GM19025 (cell line): ENCODE results near the gene MED23.

ENCODE experiments used
- ATAC-seq: cut with Tn5 transposase; IDR thresholded peaks from one replicate; pipeline ENCODE4 v1.9.1; 2021; ENCODE audit warnings: mild to moderate bottlenecking, low read depth, moderate library complexity; ENCODE audit not compliant: unreplicated experiment

Gene MED23

GRCh38 chr6:131642987-131643611, 15.1 kb upstream of the MED23 start:
- ATAC-seq = no peak

- ATAC-seq = no peak
Measured at GRCh38 chr6:131642565-131642964, 14.5 kb upstream of the MED23 start.

DNA sequence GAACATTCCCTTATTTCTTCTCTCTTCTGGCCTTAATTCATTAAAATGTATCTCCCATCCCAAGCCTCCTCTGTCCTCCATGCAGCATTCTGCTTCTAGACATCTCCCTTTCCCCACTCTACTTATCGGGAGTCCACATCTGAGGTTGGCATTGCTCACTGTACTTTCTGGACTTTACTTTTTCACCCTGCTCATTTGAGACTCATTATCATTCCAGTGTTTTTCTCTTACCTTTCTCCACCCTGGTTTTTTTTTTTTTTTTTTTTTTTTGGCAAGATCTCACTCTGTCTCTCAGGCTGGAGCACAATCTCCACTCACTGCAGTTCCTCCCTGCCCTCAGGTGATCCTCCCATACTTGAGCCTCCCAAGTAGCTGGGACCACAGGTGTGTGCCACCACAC, 13.5 kb upstream of the MED23 start:
- no peak for ATAC-seq

GRCh38 chr6:131640576-131640975, 12.5 kb upstream of the MED23 start:
- ATAC-seq = no peak

GRCh38 chr6:131640100-131640499, 12.1 kb upstream of the MED23 start:
- peak; percentile 64 for ATAC-seq

DNA sequence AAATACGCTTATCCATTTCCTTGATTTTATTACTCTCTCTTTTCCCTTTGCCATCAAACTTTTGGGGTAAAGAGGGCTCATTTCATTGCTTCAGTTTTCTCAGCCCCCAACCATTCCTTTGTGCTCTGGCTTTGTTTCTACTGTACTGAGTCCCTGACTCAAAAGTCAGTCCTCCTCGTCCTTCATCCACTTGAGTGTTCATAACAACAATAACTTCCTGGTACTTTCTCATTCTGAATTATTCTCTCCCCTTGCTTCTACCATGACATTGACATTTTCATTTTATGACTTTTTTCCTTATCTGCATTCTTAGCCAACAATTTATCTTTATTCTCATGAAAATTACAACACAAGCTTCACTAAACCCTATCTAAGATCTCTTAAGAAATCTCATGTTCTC, 10.0 kb upstream of the MED23 start:
- no peak for ATAC-seq

DNA sequence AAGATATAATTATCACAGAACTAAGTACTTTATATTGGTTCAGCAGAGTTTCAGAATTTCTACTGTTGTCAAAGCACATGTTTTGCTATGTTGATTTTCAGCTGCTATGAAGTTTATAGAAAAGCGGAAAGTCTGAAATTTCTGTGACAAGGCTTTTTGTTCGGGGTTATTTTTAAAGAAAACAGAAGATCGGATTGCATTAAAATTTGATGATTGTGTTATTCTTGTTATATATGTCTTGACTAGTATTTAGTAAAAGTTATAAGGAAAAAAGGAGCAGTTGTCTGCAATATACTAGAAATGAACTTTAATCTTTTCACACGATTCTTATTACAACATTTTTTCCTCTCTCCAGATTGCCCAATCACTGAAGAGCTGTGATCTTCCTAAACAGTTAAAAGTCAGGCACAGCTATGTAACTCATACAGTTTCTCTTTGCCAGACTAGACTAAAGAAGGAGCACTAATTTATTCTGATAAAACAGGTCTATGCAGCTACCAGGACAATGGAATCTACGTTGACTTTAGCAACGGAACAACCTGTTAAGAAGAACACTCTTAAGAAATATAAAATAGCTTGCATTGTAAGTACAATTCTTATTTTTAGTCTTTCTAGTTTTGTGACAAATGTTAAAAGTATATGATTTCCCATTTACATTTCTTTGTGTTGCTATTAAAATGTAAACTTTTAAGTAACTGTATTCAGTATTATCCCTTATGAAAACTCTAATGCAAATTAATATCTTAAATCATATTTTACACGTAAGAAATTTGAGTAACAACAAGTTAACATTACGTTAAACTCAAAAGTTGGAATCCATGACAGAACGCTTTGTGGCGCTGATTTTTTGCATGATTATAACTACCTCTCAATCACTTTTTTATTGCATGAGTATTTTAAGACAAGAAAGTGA, 9.1 kb upstream of the MED23 start, which contains the start of gene ENPP3:
Gene ENPP3 (plus strand): TSS at position 423 of the 913 bp plus-strand sequence. CDS start 83 bp downstream, at position 506.
- no peak for ATAC-seq

DNA sequence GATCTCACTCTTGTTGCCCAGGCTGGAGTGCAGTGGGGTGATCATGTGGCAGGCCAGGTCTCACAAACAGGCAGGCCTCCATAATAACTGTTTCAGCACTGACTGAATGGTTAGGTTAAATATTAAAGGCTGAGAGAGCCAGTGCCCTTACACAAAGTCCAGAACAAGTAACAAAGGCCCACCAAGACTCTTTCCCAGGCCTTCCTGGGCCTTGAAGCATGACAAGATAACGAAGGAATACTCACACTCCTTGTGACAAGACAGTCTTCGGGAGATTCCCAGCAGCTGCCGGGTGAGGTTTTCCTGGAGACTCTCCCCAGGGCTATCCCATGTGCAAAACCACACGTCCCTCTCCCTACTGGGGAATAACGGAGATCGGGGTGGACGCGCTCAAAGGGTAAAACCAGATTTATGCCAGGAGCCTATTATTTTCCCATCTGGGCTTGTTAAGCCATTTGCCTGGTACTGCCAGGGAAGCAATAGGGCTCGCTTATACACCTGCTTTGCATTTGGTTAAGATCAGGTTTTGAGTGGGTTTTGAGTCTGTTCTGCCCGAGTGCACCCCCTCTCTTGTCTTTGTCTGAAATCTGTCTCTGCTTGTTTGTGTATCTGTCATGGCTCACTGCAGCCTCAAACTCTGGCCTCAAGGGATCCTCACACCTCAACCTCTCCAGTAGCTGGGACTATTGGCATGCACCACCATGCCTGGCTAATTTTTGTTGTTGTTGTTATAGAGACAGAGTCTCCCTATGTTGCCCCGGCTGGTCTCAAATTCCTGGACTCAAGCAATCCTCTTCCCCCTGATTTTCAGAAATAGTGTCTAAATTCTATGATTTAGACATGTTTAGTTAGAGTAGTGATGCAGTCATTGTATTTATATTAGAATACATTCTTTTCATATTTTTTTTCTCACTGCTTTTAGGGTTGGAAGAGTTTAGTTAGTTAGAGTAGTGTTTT, 7.6 kb upstream of the MED23 start:
- peak; percentile 67 for ATAC-seq

DNA sequence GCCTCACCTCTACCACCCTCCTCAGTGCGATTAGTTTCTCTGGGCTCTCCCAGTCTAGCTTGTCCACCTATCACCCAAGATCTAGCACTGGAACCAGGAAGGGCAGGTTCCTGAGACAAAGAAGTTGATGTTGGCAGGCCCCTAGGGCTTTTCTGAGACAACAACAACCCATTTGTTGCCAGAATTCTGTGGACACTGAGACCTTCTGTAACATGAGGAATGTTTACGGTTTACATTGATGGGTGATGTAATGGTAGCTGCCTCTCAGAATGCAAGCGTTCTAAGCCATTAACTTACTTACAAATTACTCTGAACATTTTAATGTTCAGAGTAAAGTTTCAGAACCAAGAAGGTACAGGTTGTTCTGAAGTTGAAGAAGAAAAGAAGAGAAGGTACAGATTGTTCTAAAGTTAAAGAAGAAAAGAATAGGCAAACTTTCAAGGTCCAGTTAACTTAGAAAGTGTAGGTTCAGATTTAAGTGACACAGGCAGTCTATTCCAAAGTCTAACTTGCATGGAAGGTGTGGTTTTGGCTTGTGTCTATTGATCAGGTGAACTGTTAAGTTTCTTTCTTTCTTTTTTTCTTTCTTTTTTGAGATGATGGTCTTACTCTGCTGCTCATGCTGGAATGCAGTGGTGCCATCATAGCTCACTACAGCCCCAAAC, 3.7 kb upstream of the MED23 start:
- no peak for ATAC-seq

DNA sequence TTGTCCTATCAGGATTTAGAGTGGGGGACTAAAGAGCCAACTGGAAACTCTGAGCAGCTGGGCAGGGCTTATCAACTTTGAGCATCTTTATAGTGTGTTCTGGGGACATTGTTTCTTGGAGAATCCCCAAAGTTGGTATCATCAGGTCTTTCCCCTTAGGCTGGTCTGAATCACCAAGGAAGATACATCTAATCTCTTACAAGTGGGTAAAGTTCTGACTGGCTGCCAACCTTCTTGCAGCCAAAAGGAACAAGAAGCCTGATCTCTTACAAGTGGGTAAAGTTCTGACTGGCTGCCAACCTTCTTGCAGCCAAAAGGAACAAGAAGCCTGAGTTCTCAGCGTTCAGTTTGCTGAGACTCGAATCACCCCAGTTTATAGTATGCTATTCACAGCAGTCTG, 1.6 kb upstream of the MED23 start:
- no peak for ATAC-seq

DNA sequence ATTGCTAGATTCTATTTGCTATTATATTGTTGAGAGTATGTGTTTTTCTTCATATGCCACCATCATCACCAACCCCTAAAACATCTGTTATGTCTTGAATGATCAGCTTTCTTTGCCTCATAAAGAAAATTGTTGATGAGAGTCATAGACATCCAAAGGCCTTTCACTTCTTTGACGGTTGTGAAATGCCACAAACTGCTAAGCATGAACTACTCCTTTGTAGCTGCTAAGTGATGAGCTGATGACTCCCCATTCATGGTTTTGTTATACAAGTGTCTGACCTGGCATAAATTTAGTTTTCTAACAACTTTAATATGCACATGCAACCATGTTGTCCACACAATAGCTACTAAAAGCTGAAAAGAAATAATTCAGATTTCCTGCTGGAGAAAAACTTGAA, 684 bp upstream of the MED23 start:
- no peak for ATAC-seq

DNA sequence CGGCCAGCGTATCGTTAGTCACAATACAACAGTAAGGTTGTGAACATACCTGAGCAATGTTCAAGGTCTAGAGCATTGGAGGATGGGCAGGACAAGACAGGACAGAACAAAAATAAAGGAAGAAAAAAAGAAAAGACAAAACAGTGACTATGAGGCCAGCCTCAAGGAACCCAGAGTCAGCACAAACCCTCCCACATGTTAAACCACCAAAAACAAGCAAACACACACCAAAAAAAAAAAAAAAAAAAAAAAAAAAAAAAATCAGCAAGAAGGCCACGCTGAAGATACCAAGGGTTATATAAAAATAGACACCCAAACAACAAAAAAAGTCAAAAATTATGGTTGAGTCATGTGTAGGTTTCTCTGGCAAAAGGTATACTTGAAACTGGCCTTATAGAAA, 12.8 kb downstream of the MED23 start:
- no peak for ATAC-seq

DNA sequence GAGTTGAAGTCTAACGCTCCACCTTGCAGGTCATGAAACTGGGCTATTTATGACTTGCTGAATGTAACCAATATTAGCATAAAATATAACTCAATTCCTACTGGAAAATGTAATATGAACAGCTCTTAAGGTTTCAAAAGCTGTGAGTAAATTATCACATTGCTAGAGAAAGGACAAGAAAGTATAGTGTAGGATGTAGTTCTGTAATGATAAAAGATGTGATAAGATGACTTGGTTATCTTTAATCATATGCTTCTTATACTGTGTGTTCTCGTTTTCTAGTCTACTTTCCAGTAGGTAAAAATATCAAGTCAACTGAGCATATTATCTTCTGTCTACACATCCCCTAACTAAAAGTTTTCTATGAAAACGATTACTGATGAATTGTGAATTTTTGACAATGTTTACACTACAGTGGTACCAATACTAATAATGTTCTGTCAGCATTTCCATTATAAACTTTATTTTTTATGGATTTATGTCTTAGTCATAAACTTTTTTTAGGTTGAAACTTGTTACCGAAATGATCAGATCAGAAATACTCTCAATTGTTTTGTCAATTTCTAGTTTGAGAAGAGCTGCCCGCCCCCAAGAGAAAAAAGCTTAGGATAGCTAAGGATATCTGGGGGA, 14.6 kb downstream of the MED23 start:
- ATAC-seq = no peak

- no peak for ATAC-seq
Measured at GRCh38 chr6:131602781-131603312, 25.2 kb downstream of the MED23 start.

GRCh38 chr6:131600716-131601115, 27.3 kb downstream of the MED23 start:
- ATAC-seq = no peak

DNA sequence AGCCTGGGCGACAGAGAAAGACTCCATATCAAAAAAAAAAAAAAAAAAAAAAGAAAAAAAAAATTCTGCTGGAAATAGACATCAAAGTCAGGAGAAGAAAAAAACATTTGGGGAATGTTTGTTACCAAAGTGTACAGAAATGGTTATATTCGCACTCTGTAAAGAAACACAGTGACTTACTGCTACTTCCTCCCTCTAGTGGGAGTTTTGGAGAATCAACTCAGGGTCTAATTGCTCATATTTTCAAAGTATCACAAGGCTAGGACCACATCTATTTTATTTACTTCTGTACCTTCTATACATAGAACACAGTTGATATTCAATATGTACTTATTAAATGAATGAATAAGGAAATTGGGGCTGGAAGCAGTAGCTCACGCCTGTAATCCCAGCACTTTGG, 30.6 kb downstream of the MED23 start:
- ATAC-seq = no peak

DNA sequence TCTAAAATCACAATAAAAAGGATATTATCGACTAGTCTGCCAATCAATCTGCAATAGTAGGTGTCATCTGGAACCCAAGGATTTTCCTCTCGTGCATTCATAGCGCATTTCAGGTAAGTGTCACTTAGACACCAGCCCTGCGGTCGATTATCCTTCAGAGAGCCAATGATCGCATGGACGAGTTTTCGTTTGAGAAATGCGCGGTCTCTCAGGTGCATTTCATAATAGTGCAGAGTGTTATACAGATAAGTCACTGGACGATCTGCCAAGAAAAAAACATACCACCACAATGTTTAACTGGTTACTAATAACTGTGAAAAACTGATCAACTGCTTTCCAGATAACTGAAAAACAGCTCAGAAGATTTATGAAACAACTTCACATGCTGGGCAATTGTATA, 34.0 kb downstream of the MED23 start:
- no peak for ATAC-seq

DNA sequence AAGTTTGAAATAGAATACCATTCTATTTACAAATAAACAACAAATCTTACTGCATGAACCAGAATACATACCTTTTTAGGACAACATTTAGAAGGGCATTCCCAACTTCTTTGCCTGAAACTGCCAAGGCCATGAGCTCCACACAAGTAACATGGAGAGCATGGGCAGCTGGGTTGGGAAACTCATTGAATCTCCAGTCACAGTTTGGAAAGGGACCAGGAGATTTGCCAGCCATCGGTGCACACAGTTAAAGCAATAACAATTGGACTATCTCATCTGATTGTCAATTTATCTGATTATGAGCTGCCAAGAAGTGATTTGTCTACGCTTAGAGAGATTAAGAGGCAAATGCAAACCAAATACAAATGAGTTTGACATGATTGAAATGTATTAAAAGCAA, 35.1 kb downstream of the MED23 start:
- no peak for ATAC-seq

DNA sequence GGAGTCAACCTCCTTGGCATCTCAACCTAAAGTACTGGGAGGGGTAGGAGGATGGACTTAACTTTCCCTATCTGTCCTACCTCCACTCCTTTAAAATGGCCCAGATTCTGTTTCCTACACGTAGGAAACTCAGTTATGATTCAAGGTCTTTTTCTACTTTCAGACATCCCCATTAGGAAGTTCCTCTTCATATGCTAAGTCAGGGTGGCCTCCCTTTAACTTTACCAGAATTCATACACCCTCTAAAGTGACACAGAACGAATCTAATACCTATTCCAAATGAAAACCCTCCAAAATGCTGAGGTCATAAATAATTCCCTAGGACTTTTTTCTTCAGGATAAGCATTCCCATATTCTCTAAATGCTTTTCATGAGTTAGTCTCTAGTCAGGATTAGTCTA, 39.4 kb downstream of the MED23 start:
- no peak for ATAC-seq

DNA sequence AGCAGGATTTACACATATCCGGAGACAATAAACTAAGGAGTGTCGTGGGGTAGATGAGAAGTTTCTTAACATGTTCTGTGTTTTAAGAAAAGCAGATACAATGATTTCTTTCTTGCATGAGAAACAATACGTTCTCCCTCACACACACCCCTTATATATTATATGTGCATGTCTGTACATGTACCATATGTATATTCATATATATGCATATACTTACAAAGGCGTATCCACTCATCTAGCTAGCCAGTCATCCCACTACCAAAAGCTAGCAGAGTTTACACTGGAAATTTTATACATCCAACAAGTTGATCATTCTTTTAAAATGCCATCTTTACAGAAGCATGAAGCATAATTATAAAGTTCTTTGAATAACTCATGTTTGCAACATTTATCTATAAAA, 40.1 kb downstream of the MED23 start:
- ATAC-seq = no peak
